ENCODE data around the gene TIPIN.

DNA sequence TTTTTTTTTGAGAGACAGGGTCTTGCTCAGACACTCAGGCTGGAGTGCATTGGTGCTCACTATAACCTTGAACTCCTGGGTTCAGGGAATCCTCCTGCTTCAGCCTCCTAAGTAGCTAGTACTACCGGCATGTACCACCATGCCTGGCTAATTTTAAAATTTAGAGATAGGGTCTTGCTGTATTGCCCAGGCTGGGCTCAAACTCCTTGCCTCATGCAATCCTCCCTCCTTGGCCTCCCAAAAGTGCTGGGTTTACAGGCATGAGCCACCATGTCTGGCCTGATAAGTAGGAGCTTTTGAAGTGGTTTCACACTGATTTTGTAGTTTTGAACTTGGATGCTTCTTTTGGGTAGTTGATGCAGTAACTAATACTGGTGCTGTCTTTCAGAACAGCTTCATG is 38.0 kb upstream of the TIPIN start:
- TF ChIP-seq, protein P1, sequence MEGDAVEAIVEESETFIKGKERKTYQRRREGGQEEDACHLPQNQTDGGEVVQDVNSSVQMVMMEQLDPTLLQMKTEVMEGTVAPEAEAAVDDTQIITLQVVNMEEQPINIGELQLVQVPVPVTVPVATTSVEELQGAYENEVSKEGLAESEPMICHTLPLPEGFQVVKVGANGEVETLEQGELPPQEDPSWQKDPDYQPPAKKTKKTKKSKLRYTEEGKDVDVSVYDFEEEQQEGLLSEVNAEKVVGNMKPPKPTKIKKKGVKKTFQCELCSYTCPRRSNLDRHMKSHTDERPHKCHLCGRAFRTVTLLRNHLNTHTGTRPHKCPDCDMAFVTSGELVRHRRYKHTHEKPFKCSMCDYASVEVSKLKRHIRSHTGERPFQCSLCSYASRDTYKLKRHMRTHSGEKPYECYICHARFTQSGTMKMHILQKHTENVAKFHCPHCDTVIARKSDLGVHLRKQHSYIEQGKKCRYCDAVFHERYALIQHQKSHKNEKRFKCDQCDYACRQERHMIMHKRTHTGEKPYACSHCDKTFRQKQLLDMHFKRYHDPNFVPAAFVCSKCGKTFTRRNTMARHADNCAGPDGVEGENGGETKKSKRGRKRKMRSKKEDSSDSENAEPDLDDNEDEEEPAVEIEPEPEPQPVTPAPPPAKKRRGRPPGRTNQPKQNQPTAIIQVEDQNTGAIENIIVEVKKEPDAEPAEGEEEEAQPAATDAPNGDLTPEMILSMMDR (IDR thresholded peaks at IDR 0.05), result no peak
- TF ChIP-seq POLR2A (IDR thresholded peaks at IDR 0.05; ENCODE audit: low read depth), result no peak

Data from esophagus muscularis mucosa (tissue), 3 donors.